ENCODE results near the gene RFPL2. TPM values are rescaled to one million over a fixed set of nuclear protein-coding genes. Genes with fewer than 3 reads are reported as not detected.
"Not testable (repeated sequence)": the region's sequence is repeated elsewhere in the genome, so short reads cannot be mapped to it uniquely, and the experiment has no call there.

RFPL2 gene
- total RNA-seq, 1 donor: not detected

GRCh38 chr22:32202539-32203180 lies 2.2 kb downstream of the RFPL2 start:
- no peak overlapping the region for H3K4me3 ChIP-seq (ENCODE audit: low read depth, low read length)
- DNase-seq (ENCODE audit: low read depth): peak; percentile 15
- TF ChIP-seq CTCF (IDR thresholded peaks at IDR 0.05; ENCODE audit: insufficient read depth, low read length): peak; percentile 52

- no peak for TF ChIP-seq CTCF (IDR thresholded peaks at IDR 0.05; ENCODE audit: insufficient read depth, low read length)
- DNase-seq (ENCODE audit: low read depth): no peak
- H3K4me3 ChIP-seq (ENCODE audit: low read depth, low read length): no peak overlapping the region
Observed at GRCh38 chr22:32202161-32202538, 2.7 kb downstream of the RFPL2 start.

- no peak overlapping the region for H3K4me3 ChIP-seq (ENCODE audit: low read depth, low read length)
- no peak for DNase-seq (ENCODE audit: low read depth)
- TF ChIP-seq CTCF (IDR thresholded peaks at IDR 0.05; ENCODE audit: insufficient read depth, low read length): no peak
Observed at GRCh38 chr22:32200752-32201151, 4.1 kb downstream of the RFPL2 start.

GRCh38 chr22:32199961-32200360 lies 4.9 kb downstream of the RFPL2 start:
- H3K4me3 ChIP-seq (ENCODE audit: low read depth, low read length): no peak overlapping the region
- TF ChIP-seq CTCF (IDR thresholded peaks at IDR 0.05; ENCODE audit: insufficient read depth, low read length): no peak
- DNase-seq (ENCODE audit: low read depth): no peak

GRCh38 chr22:32199341-32199740 lies 5.5 kb downstream of the RFPL2 start:
- no peak overlapping the region for H3K4me3 ChIP-seq (ENCODE audit: low read depth, low read length)
- DNase-seq (ENCODE audit: low read depth): no peak
- TF ChIP-seq CTCF (IDR thresholded peaks at IDR 0.05; ENCODE audit: insufficient read depth, low read length): no peak

GRCh38 chr22:32197553-32198226 lies 7.2 kb downstream of the RFPL2 start:
- not testable (repeated sequence) for H3K4me3 ChIP-seq (ENCODE audit: low read depth, low read length); DNase-seq (ENCODE audit: low read depth)

- DNase-seq (ENCODE audit: low read depth): not testable (repeated sequence)
Observed at GRCh38 chr22:32195900-32196299, 9.0 kb downstream of the RFPL2 start.

GRCh38 chr22:32193346-32193745 lies 11.5 kb downstream of the RFPL2 start:
- DNase-seq (ENCODE audit: low read depth); H3K4me3 ChIP-seq (ENCODE audit: low read depth, low read length): not testable (repeated sequence)

More at GRCh38 chr22:32195900-32196299, 9.0 kb downstream of the RFPL2 start:
- not testable (repeated sequence) for H3K4me3 ChIP-seq (ENCODE audit: low read depth, low read length)

- DNase-seq (ENCODE audit: low read depth); H3K4me3 ChIP-seq (ENCODE audit: low read depth, low read length): not testable (repeated sequence)
Observed at GRCh38 chr22:32191021-32191420, 13.9 kb downstream of the RFPL2 start.

Measured in fibroblast of the aortic adventitia (primary cell).